Measurements from ENCODE around the gene DIP2A.

DNA sequence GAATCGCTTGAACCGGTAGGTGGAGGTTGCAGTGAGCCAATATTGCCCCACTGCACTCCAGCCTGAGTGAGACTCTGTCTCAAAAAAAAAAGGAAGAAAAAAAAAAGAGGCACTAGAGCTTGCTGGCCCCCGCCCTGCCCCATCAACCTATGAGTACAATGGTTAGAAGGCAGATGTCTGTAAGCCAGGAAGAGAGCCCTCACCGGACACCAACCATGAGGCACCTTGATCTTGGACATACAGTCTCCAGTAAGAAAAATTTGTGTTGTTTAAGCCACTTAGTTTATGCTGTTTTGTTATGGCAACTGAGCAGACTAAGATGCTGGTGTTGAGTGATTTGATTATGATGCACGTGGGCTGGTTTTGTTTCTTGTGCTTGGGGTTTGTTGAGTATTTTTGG lies 34.2 kb downstream of the DIP2A start:
- TF ChIP-seq POLR2AphosphoS5 (IDR thresholded peaks at IDR 0.05): no peak
- TF ChIP-seq, protein P1, sequence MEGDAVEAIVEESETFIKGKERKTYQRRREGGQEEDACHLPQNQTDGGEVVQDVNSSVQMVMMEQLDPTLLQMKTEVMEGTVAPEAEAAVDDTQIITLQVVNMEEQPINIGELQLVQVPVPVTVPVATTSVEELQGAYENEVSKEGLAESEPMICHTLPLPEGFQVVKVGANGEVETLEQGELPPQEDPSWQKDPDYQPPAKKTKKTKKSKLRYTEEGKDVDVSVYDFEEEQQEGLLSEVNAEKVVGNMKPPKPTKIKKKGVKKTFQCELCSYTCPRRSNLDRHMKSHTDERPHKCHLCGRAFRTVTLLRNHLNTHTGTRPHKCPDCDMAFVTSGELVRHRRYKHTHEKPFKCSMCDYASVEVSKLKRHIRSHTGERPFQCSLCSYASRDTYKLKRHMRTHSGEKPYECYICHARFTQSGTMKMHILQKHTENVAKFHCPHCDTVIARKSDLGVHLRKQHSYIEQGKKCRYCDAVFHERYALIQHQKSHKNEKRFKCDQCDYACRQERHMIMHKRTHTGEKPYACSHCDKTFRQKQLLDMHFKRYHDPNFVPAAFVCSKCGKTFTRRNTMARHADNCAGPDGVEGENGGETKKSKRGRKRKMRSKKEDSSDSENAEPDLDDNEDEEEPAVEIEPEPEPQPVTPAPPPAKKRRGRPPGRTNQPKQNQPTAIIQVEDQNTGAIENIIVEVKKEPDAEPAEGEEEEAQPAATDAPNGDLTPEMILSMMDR (IDR thresholded peaks at IDR 0.05): no peak

Data from suprapubic skin (tissue), 3 donors.